HEK293 (cell line): ENCODE data around the gene TMEM238L.
A peak's percentile ranks its signal among the peaks of the same experiment; 100 is the strongest.

Experiments used
- CTCF ChIA-PET: fragments of 350-600 bp; formaldehyde crosslinking; extraction: SDS; loops from one replicate; lab custom pipeline; 2021; ENCODE audit warnings: antibody characterized with exemption; lab: Yijun Ruan, JAX
- POLR2A ChIA-PET: fragments of 300-600 bp; formaldehyde crosslinking; extraction: SDS; loops from one replicate; lab custom pipeline; 2020; ENCODE audit warnings: antibody characterized with exemption, inconsistent platforms; lab: Yijun Ruan, JAX
- H3K27ac ChIP-seq: fragments of 200-500 bp; sonication (Bioruptor generic); 2 replicates; pipeline ENCODE4 v1.5.1; 2014; ENCODE audit warnings: low read depth, low read length, control low read depth, inconsistent platforms; ENCODE audit errors: extremely low read depth
- H3K36me3 ChIP-seq, 2 experiments: fragments of 200-500 bp in 1 of 2; sonication (Bioruptor generic) in 1 of 2; 1 replicate in 1 of 2; 2 replicates in 1 of 2; pipeline ENCODE4 v1.5.1; 2014 to 2017; ENCODE audit warnings: inconsistent platforms in 2 of 2, low read length in 2 of 2; ENCODE audit not compliant: control insufficient read depth in 2 of 2, insufficient read depth in 1 of 2
- H3K4me1 ChIP-seq: fragments of 200-500 bp; sonication (Bioruptor generic); 2 replicates; pipeline ENCODE4 v1.5.1; 2014; ENCODE audit warnings: mild to moderate bottlenecking, low read length, inconsistent platforms; ENCODE audit not compliant: control insufficient read depth, insufficient read depth
- H3K4me3 ChIP-seq: 2 replicates; pipeline ENCODE4 v1.5.1; 2011; ENCODE audit warnings: low read depth, mild to moderate bottlenecking, control low read depth, low read length, moderate library complexity
- H3K9me3 ChIP-seq: fragments of 200-500 bp; sonication (Bioruptor generic); 2 replicates; pipeline ENCODE4 v1.5.1; 2014; ENCODE audit warnings: low read depth, low read length, inconsistent platforms; ENCODE audit not compliant: control insufficient read depth, insufficient read depth
- KLF7 ChIP-seq: fragments of 450-650 bp; formaldehyde crosslinking; IDR thresholded peaks from 2 replicates; pipeline ENCODE4 v1.5.1; 2016; ENCODE audit warnings: missing biosample characterization, missing genetic modification characterization, borderline replicate concordance
- OSR2 ChIP-seq: fragments of 450-650 bp; formaldehyde crosslinking; IDR thresholded peaks from 2 replicates; pipeline ENCODE4 v1.5.1; 2016; ENCODE audit warnings: missing biosample characterization, missing genetic modification characterization
- OVOL3 ChIP-seq: fragments of 450-650 bp; formaldehyde crosslinking; IDR thresholded peaks from 2 replicates; pipeline ENCODE4 v1.5.1; 2016; ENCODE audit warnings: missing biosample characterization, missing genetic modification characterization
- PRDM1 ChIP-seq: fragments of 450-650 bp; formaldehyde crosslinking; IDR thresholded peaks from 2 replicates; pipeline ENCODE4; 2016; ENCODE audit warnings: missing biosample characterization, missing genetic modification characterization
- ZEB2 ChIP-seq: fragments of 450-650 bp; formaldehyde crosslinking; IDR thresholded peaks from 2 replicates; pipeline ENCODE4 v1.5.1; 2016; ENCODE audit warnings: missing biosample characterization, missing genetic modification characterization
- ZFHX2 ChIP-seq: fragments of 450-650 bp; formaldehyde crosslinking; conservative IDR thresholded peaks from 2 replicates; pipeline ENCODE4 v1.5.1; 2016; ENCODE audit warnings: missing biosample characterization, missing genetic modification characterization
- ZFP37 ChIP-seq: fragments of 450-650 bp; formaldehyde crosslinking; IDR thresholded peaks from 2 replicates; pipeline ENCODE4 v1.5.1; 2016; ENCODE audit warnings: missing biosample characterization, missing genetic modification characterization
- ZNF184 ChIP-seq: fragments of 450-650 bp; IDR thresholded peaks from 2 replicates; pipeline ENCODE4 v1.5.1; 2018; ENCODE audit warnings: missing biosample characterization, mild to moderate bottlenecking, missing genetic modification characterization
- ZNF324 ChIP-seq: fragments of 450-650 bp; formaldehyde crosslinking; IDR thresholded peaks from 2 replicates; pipeline ENCODE4 v1.5.1; 2016; ENCODE audit warnings: missing biosample characterization, missing genetic modification characterization
- ZNF354C ChIP-seq: fragments of 450-650 bp; formaldehyde crosslinking; IDR thresholded peaks from 2 replicates; pipeline ENCODE4 v1.5.1; 2016; ENCODE audit warnings: missing biosample characterization, missing genetic modification characterization, low read depth, borderline replicate concordance
- ZNF473 ChIP-seq: fragments of 450-650 bp; formaldehyde crosslinking; IDR thresholded peaks from 2 replicates; pipeline ENCODE4 v1.5.1; 2017; ENCODE audit warnings: missing biosample characterization, missing genetic modification characterization
- ZNF514 ChIP-seq: fragments of 450-650 bp; formaldehyde crosslinking; IDR thresholded peaks from 2 replicates; pipeline ENCODE4 v1.5.1; 2016; ENCODE audit warnings: missing biosample characterization, missing genetic modification characterization
- ZNF585B ChIP-seq: fragments of 450-650 bp; formaldehyde crosslinking; IDR thresholded peaks from 2 replicates; pipeline ENCODE4 v1.5.1; 2016; ENCODE audit warnings: missing biosample characterization, missing genetic modification characterization
- ZNF747 ChIP-seq: fragments of 450-650 bp; formaldehyde crosslinking; IDR thresholded peaks from 2 replicates; pipeline ENCODE4 v1.5.1; 2016; ENCODE audit warnings: missing biosample characterization, missing genetic modification characterization
- ZSCAN16 ChIP-seq: fragments of 450-650 bp; formaldehyde crosslinking; IDR thresholded peaks from 2 replicates; pipeline ENCODE4 v1.5.1; 2016; ENCODE audit warnings: missing biosample characterization, missing genetic modification characterization
- TF ChIP-seq, protein P1 (sequence below): fragments of 450-650 bp; formaldehyde crosslinking; IDR thresholded peaks from 2 replicates; pipeline ENCODE4 v1.5.1; 2016; ENCODE audit warnings: missing biosample characterization, missing genetic modification characterization, borderline replicate concordance
- TF ChIP-seq, protein P2 (sequence below): fragments of 450-650 bp; formaldehyde crosslinking; IDR thresholded peaks from 2 replicates; pipeline ENCODE4 v1.5.1; 2016; ENCODE audit warnings: missing biosample characterization, missing genetic modification characterization
- TF ChIP-seq, protein P3 (sequence below): fragments of 450-650 bp; formaldehyde crosslinking; IDR thresholded peaks from 2 replicates; pipeline ENCODE4 v1.5.1; 2016; ENCODE audit warnings: missing biosample characterization, missing genetic modification characterization
- TF ChIP-seq, protein P4 (sequence below): fragments of 450-650 bp; formaldehyde crosslinking; IDR thresholded peaks from 2 replicates; pipeline ENCODE4 v1.5.1; 2017; ENCODE audit warnings: missing biosample characterization, missing genetic modification characterization
- TF ChIP-seq, protein P5 (sequence below): fragments of 450-650 bp; IDR thresholded peaks from 2 replicates; pipeline ENCODE4 v1.5.1; 2018; ENCODE audit warnings: missing biosample characterization, missing genetic modification characterization
- TF ChIP-seq, protein P6 (sequence below): fragments of 450-650 bp; formaldehyde crosslinking; IDR thresholded peaks from 2 replicates; pipeline ENCODE4 v1.5.1; 2016; ENCODE audit warnings: missing biosample characterization, missing genetic modification characterization
- TF ChIP-seq, protein P7 (sequence below): fragments of 450-650 bp; formaldehyde crosslinking; IDR thresholded peaks from 2 replicates; pipeline ENCODE4 v1.5.1; 2016; ENCODE audit warnings: missing biosample characterization, missing genetic modification characterization

The TMEM238L gene

DNA sequence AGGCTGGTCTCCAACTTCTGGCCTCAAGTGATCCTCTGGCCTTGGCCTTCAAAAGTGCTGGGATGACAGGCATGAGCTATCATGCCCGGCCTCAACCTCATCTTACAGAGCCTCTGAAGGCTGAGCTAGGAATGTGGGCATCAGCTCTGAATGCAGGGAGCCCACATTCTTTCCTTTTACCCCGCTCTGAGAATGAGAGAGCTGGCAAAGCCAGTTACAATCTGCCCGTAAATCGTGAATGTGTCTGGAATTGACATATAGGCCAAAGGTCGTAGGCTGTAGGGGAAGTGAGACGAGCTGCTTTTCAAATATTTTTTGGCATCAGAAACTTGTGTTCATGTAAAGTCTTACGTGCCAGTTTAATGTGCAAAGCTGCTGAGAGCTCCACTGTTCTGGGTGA is 4.5 kb downstream of the TMEM238L start (continued):
- no peak for TF ChIP-seq OVOL3 (tag by site-specific recombination)

DNA sequence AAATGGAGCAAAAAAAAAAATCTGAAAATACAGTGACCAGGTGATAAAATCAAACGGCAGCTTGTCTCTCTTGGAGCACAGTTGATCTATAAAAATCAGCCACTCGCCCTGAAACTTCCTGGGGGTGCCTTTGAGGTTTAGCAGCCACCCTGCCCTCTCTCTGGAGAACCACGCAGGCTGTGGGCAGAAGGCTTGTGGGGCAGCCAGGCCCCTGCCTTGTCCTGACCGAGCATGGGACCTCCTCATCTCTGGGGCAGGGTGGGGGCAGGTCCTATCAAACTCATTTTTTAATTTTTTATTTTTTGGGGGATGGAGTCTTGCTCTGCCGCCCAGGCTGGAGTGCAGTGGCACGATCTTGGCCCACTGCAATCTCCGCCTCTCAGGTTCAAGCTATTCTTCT is 5.0 kb downstream of the TMEM238L start:
- Histone ChIP-seq H3K4me3 (no peak overlapping the region), H3K36me3 (no peaks in the 10 kb centered on the region), H3K27ac (no peak overlapping the region), H3K4me1 (no peaks in the 10 kb centered on the region), H3K9me3 (no peaks in the 10 kb centered on the region)
- TF ChIP-seq, protein P1, sequence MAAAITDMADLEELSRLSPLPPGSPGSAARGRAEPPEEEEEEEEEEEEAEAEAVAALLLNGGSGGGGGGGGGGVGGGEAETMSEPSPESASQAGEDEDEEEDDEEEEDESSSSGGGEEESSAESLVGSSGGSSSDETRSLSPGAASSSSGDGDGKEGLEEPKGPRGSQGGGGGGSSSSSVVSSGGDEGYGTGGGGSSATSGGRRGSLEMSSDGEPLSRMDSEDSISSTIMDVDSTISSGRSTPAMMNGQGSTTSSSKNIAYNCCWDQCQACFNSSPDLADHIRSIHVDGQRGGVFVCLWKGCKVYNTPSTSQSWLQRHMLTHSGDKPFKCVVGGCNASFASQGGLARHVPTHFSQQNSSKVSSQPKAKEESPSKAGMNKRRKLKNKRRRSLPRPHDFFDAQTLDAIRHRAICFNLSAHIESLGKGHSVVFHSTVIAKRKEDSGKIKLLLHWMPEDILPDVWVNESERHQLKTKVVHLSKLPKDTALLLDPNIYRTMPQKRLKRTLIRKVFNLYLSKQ (tag by site-specific recombination) = no peak
- TF ChIP-seq ZNF585B (tag by site-specific recombination) (no peak), PRDM1 (tag by site-specific recombination) (no peak), OVOL3 (tag by site-specific recombination) (no peak), ZNF324 (tag by site-specific recombination) (no peak), OSR2 (no peak), ZFP37 (tag by site-specific recombination) (no peak), ZNF184 (tag by site-specific recombination) (no peak), KLF7 (tag by site-specific recombination) (no peak), ZNF473 (tag by site-specific recombination) (no peak), ZNF514 (no peak)
- TF ChIP-seq, protein P2, sequence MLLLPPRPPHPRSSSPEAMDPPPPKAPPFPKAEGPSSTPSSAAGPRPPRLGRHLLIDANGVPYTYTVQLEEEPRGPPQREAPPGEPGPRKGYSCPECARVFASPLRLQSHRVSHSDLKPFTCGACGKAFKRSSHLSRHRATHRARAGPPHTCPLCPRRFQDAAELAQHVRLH (tag by site-specific recombination) = no peak
- TF ChIP-seq, protein P3, sequence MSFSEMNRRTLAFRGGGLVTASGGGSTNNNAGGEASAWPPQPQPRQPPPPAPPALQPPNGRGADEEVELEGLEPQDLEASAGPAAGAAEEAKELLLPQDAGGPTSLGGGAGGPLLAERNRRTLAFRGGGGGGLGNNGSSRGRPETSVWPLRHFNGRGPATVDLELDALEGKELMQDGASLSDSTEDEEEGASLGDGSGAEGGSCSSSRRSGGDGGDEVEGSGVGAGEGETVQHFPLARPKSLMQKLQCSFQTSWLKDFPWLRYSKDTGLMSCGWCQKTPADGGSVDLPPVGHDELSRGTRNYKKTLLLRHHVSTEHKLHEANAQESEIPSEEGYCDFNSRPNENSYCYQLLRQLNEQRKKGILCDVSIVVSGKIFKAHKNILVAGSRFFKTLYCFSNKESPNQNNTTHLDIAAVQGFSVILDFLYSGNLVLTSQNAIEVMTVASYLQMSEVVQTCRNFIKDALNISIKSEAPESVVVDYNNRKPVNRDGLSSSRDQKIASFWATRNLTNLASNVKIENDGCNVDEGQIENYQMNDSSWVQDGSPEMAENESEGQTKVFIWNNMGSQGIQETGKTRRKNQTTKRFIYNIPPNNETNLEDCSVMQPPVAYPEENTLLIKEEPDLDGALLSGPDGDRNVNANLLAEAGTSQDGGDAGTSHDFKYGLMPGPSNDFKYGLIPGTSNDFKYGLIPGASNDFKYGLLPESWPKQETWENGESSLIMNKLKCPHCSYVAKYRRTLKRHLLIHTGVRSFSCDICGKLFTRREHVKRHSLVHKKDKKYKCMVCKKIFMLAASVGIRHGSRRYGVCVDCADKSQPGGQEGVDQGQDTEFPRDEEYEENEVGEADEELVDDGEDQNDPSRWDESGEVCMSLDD (tag by site-specific recombination) = no peak
- CTCF ChIA-PET = interaction anchor here (0.7 kb wide), 2 partner anchors 26 to 63 kb away, joined by 4 read pairs; no protein-coding TSS in a partner anchor
- POLR2A ChIA-PET = no interaction called here

DNA sequence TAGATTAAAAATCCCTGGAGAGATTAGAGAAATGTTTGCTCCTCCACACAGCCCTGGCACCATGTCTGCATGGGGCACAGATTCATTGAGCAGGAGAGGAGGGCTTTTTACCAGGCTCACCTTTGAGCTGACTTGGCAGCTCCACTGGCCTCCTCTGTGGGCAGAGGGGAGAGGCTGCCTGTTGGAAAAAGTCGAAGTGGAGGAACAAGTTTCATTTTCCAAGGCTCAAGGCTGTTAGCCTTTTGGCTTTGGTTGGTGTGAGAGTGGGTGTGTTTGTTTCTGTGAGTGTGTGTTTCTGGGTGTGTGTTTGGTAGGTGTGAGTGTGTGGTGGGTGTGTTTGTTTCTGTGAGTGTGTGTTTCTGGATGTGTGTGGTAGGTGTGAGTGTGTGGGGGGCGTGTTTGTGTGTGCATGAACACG is 5.6 kb downstream of the TMEM238L start:
- Histone ChIP-seq H3K9me3 (no peaks in the 10 kb centered on the region), H3K4me1 (0 out of 2 replicates have a peak, but pooled peaks cover 3% of the 10 kb centered on the region), H3K27ac (no peak overlapping the region), H3K4me3 (no peak overlapping the region), H3K36me3 (no peaks in the 10 kb centered on the region)
- ChIA-PET CTCF (no interaction called here), POLR2A (no interaction called here)
- TF ChIP-seq OSR2 (no peak), ZEB2 (tag by site-specific recombination) (no peak), ZFHX2 (tag by site-specific recombination) (peak; percentile 99), ZNF747 (tag by site-specific recombination) (no peak), ZSCAN16 (tag by site-specific recombination) (no peak), ZNF354C (no peak)
- TF ChIP-seq, protein P4, sequence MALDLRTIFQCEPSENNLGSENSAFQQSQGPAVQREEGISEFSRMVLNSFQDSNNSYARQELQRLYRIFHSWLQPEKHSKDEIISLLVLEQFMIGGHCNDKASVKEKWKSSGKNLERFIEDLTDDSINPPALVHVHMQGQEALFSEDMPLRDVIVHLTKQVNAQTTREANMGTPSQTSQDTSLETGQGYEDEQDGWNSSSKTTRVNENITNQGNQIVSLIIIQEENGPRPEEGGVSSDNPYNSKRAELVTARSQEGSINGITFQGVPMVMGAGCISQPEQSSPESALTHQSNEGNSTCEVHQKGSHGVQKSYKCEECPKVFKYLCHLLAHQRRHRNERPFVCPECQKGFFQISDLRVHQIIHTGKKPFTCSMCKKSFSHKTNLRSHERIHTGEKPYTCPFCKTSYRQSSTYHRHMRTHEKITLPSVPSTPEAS (tag by site-specific recombination) = peak; percentile 77
- TF ChIP-seq, protein P5, sequence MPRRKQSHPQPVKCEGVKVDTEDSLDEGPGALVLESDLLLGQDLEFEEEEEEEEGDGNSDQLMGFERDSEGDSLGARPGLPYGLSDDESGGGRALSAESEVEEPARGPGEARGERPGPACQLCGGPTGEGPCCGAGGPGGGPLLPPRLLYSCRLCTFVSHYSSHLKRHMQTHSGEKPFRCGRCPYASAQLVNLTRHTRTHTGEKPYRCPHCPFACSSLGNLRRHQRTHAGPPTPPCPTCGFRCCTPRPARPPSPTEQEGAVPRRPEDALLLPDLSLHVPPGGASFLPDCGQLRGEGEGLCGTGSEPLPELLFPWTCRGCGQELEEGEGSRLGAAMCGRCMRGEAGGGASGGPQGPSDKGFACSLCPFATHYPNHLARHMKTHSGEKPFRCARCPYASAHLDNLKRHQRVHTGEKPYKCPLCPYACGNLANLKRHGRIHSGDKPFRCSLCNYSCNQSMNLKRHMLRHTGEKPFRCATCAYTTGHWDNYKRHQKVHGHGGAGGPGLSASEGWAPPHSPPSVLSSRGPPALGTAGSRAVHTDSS (tag by site-specific recombination) = no peak
- TF ChIP-seq, protein P6, sequence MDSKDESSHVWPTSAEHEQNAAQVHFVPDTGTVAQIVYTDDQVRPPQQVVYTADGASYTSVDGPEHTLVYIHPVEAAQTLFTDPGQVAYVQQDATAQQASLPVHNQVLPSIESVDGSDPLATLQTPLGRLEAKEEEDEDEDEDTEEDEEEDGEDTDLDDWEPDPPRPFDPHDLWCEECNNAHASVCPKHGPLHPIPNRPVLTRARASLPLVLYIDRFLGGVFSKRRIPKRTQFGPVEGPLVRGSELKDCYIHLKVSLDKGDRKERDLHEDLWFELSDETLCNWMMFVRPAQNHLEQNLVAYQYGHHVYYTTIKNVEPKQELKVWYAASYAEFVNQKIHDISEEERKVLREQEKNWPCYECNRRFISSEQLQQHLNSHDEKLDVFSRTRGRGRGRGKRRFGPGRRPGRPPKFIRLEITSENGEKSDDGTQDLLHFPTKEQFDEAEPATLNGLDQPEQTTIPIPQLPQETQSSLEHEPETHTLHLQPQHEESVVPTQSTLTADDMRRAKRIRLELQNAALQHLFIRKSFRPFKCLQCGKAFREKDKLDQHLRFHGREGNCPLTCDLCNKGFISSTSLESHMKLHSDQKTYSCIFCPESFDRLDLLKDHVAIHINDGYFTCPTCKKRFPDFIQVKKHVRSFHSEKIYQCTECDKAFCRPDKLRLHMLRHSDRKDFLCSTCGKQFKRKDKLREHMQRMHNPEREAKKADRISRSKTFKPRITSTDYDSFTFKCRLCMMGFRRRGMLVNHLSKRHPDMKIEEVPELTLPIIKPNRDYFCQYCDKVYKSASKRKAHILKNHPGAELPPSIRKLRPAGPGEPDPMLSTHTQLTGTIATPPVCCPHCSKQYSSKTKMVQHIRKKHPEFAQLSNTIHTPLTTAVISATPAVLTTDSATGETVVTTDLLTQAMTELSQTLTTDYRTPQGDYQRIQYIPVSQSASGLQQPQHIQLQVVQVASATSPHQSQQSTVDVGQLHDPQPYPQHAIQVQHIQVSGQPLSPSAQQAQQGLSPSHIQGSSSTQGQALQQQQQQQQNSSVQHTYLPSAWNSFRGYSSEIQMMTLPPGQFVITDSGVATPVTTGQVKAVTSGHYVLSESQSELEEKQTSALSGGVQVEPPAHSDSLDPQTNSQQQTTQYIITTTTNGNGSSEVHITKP (tag by site-specific recombination) = no peak
- TF ChIP-seq, protein P7, sequence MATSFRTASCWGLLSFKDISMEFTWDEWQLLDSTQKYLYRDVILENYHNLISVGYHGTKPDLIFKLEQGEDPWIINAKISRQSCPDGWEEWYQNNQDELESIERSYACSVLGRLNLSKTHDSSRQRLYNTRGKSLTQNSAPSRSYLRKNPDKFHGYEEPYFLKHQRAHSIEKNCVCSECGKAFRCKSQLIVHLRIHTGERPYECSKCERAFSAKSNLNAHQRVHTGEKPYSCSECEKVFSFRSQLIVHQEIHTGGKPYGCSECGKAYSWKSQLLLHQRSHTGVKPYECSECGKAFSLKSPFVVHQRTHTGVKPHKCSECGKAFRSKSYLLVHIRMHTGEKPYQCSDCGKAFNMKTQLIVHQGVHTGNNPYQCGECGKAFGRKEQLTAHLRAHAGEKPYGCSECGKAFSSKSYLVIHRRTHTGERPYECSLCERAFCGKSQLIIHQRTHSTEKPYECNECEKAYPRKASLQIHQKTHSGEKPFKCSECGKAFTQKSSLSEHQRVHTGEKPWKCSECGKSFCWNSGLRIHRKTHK (tag by site-specific recombination) = no peak
